Neural cell (in vitro differentiated cells): ENCODE measurements around the gene FNBP1. TPM values are rescaled to one million over a fixed set of nuclear protein-coding genes. Genes with fewer than 3 reads are reported as not detected.

Source experiments
- H2AFZ ChIP-seq: fragments of 200-600, 300-800 bp; sonication (generic), shearing (Covaris generic); 2 replicates; pipeline ENCODE4 v1.6.0; 2014; ENCODE audit warnings: low read depth, mild to moderate bottlenecking, antibody characterized with exemption, low read length, moderate library complexity
- H3F3A ChIP-seq: fragments of 200-600 bp; shearing (Covaris generic); 2 replicates; pipeline ENCODE4 v1.6.1; 2016; ENCODE audit warnings: mild to moderate bottlenecking, moderate library complexity, mixed read lengths, antibody characterized with exemption, low read length; ENCODE audit not compliant: insufficient read depth, poor library complexity, severe bottlenecking
- H3K27ac ChIP-seq: fragments of 200-600, 300-800 bp; sonication (generic), shearing (Covaris generic); 2 replicates; pipeline ENCODE4 v1.5.1; 2014; ENCODE audit warnings: mild to moderate bottlenecking, low read length, moderate library complexity
- H3K27me3 ChIP-seq: fragments of 300-800, 200-600 bp; sonication (generic), shearing (Covaris generic); 2 replicates; pipeline ENCODE4 v1.6.0; 2014; ENCODE audit warnings: mild to moderate bottlenecking, low read depth, low read length, moderate library complexity; ENCODE audit not compliant: insufficient read depth
- H3K36me3 ChIP-seq: fragments of 300-800, 200-600 bp; sonication (generic), shearing (Covaris generic); 2 replicates; pipeline ENCODE4 v1.5.1; 2014; ENCODE audit warnings: mild to moderate bottlenecking, antibody characterized with exemption, low read length, moderate library complexity; ENCODE audit not compliant: insufficient read depth
- H3K4me2 ChIP-seq: fragments of 300-800, 200-600 bp; sonication (generic), shearing (Covaris generic); 2 replicates; pipeline ENCODE4 v1.6.0; 2014; ENCODE audit warnings: mild to moderate bottlenecking, low read length
- H3K4me3 ChIP-seq: fragments of 300-800, 200-600 bp; sonication (generic), shearing (Covaris generic); 2 replicates; pipeline ENCODE4 v1.5.1; 2014; ENCODE audit warnings: mild to moderate bottlenecking, low read length, moderate library complexity
- H3K79me2 ChIP-seq: fragments of 200-600 bp; shearing (Covaris generic); replicated peaks from 2 replicates; pipeline ENCODE4 v1.6.0; 2014; ENCODE audit warnings: mild to moderate bottlenecking, low read length, moderate library complexity; ENCODE audit not compliant: insufficient read depth
- H3K9ac ChIP-seq: fragments of 300-800, 200-600 bp; sonication (generic), shearing (Covaris generic); 2 replicates; pipeline ENCODE4 v1.6.1; 2016; ENCODE audit warnings: mild to moderate bottlenecking, low read length, mixed read lengths
- H3K9me2 ChIP-seq: fragments of 200-600 bp; shearing (Covaris generic); 2 replicates; pipeline ENCODE4 v1.6.1; 2016; ENCODE audit warnings: mild to moderate bottlenecking, low read length, mixed read lengths; ENCODE audit not compliant: insufficient read depth
- H3K9me3 ChIP-seq: fragments of 200-600, 300-800 bp; sonication (generic), shearing (Covaris generic); 2 replicates; pipeline ENCODE4 v1.6.1; 2016; ENCODE audit warnings: mild to moderate bottlenecking, mixed run types, low read length, moderate library complexity, mixed read lengths
- H4K20me1 ChIP-seq: fragments of 200-600 bp; shearing (Covaris generic); 2 replicates; pipeline ENCODE4 v1.6.1; 2016; ENCODE audit warnings: mild to moderate bottlenecking, mixed run types; ENCODE audit not compliant: insufficient read depth
- EP300 ChIP-seq: fragments of 450-650 bp; conservative IDR thresholded peaks from 2 replicates; pipeline ENCODE4 v1.6.1; 2014; ENCODE audit warnings: antibody characterized with exemption, mild to moderate bottlenecking, moderate library complexity; ENCODE audit not compliant: poor library complexity, severe bottlenecking
- EZH2 ChIP-seq: fragments of 200-600, 300-800 bp; shearing (Covaris generic), sonication (generic); IDR thresholded peaks from 2 replicates; pipeline ENCODE4 v1.6.1; 2014; ENCODE audit warnings: antibody characterized with exemption, low read length, borderline replicate concordance, mild to moderate bottlenecking; ENCODE audit not compliant: insufficient read depth, poor library complexity, severe bottlenecking
- MXI1 ChIP-seq: fragments of 450-650 bp; conservative IDR thresholded peaks from 2 replicates; pipeline ENCODE4 v1.6.1; 2014; ENCODE audit warnings: antibody characterized with exemption, mild to moderate bottlenecking; ENCODE audit not compliant: poor library complexity, severe bottlenecking
- POLR2AphosphoS5 ChIP-seq: IDR thresholded peaks from 2 replicates; pipeline ENCODE4 v1.6.1; 2012
- RAD21 ChIP-seq: fragments of 450-650 bp; conservative IDR thresholded peaks from 2 replicates; pipeline ENCODE4 v1.6.1; 2014; ENCODE audit warnings: antibody characterized with exemption, mild to moderate bottlenecking, moderate library complexity
- SMC3 ChIP-seq: fragments of 450-650 bp; conservative IDR thresholded peaks from 2 replicates; pipeline ENCODE4 v1.6.1; 2014; ENCODE audit warnings: antibody characterized with exemption, mild to moderate bottlenecking, moderate library complexity; ENCODE audit not compliant: poor library complexity
- TAF1 ChIP-seq: IDR thresholded peaks from 2 replicates; pipeline ENCODE4 v1.6.1; 2012; ENCODE audit warnings: low read depth
- polyA plus RNA-seq: library from polyadenylated mRNA; depleted of rRNA; stranded (reverse); fragments of >200 nt; gene quantifications from 2 replicates; pipeline ENCODE4 v1.2.3, GENCODE V29; 2014
- TF ChIP-seq, protein P1 (sequence below): fragments of 450-650 bp; IDR thresholded peaks from 2 replicates; pipeline ENCODE4 v1.5.1; 2014; ENCODE audit warnings: antibody characterized with exemption, mild to moderate bottlenecking, moderate library complexity; ENCODE audit not compliant: poor library complexity, severe bottlenecking
- TF ChIP-seq, protein P2 (sequence below): IDR thresholded peaks from 2 replicates; pipeline ENCODE4 v1.6.1; 2012; ENCODE audit warnings: borderline replicate concordance

FNBP1 gene
- polyA plus RNA-seq, 1 donor from 2014 or later = 16.6 TPM

DNA sequence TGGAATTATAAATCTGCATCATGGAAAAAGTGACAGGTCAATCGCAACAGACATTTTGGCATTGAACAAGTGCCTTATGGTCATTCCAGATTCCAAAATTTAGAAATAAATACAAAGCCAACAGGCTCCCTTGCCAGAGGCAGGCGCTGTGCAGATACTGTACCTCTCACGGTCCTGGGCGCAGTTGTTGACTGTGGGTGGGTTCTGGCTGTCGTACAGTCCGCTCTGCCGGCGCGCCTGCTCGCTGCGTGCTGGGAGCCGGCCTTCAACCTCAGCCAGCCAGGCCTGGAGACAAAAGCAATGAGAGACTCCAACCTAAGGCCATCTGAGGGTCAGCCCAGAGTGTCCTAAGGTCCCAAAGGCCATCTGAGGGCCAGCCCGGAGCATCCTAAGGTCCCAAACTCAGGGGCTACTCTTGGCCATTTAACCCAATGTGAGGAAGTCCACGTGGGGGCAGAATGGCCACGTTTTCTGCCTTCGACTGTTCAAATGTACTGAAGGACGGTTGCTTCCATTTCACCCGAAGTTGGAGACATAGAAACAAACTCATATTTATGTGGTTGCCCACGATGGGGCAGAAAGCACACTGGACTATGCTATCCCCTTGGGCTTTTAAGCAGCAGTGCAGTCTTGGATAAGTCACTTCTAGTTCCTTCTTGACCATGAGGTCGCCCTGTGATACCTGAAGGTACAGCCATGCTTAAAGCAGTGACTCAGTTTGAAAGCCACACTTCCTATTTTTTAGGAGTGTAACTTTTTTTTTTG, 142.5 kb downstream of the FNBP1 start:
- H3K9ac ChIP-seq = no peak overlapping the region
- TF ChIP-seq SMC3 (no peak), MXI1 (no peak), EP300 (no peak), TAF1 (no peak), RAD21 (no peak), POLR2AphosphoS5 (no peak), EZH2 (no peak)
- TF ChIP-seq, protein P1, sequence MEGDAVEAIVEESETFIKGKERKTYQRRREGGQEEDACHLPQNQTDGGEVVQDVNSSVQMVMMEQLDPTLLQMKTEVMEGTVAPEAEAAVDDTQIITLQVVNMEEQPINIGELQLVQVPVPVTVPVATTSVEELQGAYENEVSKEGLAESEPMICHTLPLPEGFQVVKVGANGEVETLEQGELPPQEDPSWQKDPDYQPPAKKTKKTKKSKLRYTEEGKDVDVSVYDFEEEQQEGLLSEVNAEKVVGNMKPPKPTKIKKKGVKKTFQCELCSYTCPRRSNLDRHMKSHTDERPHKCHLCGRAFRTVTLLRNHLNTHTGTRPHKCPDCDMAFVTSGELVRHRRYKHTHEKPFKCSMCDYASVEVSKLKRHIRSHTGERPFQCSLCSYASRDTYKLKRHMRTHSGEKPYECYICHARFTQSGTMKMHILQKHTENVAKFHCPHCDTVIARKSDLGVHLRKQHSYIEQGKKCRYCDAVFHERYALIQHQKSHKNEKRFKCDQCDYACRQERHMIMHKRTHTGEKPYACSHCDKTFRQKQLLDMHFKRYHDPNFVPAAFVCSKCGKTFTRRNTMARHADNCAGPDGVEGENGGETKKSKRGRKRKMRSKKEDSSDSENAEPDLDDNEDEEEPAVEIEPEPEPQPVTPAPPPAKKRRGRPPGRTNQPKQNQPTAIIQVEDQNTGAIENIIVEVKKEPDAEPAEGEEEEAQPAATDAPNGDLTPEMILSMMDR = no peak
- TF ChIP-seq, protein P2, sequence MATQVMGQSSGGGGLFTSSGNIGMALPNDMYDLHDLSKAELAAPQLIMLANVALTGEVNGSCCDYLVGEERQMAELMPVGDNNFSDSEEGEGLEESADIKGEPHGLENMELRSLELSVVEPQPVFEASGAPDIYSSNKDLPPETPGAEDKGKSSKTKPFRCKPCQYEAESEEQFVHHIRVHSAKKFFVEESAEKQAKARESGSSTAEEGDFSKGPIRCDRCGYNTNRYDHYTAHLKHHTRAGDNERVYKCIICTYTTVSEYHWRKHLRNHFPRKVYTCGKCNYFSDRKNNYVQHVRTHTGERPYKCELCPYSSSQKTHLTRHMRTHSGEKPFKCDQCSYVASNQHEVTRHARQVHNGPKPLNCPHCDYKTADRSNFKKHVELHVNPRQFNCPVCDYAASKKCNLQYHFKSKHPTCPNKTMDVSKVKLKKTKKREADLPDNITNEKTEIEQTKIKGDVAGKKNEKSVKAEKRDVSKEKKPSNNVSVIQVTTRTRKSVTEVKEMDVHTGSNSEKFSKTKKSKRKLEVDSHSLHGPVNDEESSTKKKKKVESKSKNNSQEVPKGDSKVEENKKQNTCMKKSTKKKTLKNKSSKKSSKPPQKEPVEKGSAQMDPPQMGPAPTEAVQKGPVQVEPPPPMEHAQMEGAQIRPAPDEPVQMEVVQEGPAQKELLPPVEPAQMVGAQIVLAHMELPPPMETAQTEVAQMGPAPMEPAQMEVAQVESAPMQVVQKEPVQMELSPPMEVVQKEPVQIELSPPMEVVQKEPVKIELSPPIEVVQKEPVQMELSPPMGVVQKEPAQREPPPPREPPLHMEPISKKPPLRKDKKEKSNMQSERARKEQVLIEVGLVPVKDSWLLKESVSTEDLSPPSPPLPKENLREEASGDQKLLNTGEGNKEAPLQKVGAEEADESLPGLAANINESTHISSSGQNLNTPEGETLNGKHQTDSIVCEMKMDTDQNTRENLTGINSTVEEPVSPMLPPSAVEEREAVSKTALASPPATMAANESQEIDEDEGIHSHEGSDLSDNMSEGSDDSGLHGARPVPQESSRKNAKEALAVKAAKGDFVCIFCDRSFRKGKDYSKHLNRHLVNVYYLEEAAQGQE = no peak
- no peak overlapping the region for H3K4me3 ChIP-seq
- no peaks in the 10 kb centered on the region for H3K79me2 ChIP-seq
- no peak overlapping the region for H2AFZ ChIP-seq
- H4K20me1 ChIP-seq = no peaks in the 10 kb centered on the region
- no peak overlapping the region for H3K4me2 ChIP-seq
- no peaks in the 10 kb centered on the region for H3K9me3 ChIP-seq
- no peaks in the 10 kb centered on the region for H3K9me2 ChIP-seq
- H3K27me3 ChIP-seq = no peaks in the 10 kb centered on the region
- peaks cover under 1% of the 10 kb centered on the region for H3K36me3 ChIP-seq
- H3F3A ChIP-seq = no peaks in the 10 kb centered on the region
- H3K27ac ChIP-seq = no peak overlapping the region

DNA sequence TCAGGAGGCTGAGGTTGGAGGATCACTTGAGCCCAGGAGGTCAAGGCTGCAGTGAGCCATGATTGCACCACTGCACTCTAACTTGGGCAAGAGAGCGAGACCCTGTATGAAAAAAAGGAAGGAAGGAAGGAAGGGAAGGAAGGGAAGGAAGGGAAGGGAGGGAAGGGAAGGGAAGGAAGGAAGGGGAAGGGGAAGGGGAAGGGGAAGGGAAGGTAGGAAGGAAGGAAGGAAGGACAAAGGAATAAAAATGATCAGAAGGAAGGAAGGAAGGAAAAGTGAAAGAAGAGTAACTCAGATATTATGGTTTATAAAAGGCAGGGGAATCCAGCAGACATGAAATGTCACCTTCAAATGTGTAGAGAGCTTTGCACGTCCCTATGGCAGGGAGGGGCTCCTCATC, 143.4 kb downstream of the FNBP1 start:
- Histone ChIP-seq H3K36me3 (peaks cover 6% of the 10 kb centered on the region), H2AFZ (no peak overlapping the region), H3K9me3 (no peaks in the 10 kb centered on the region), H3K27me3 (no peaks in the 10 kb centered on the region), H3K9me2 (no peaks in the 10 kb centered on the region), H3F3A (no peaks in the 10 kb centered on the region), H3K27ac (no peak overlapping the region), H3K4me3 (no peak overlapping the region), H4K20me1 (no peaks in the 10 kb centered on the region), H3K79me2 (no peaks in the 10 kb centered on the region), H3K9ac (no peak overlapping the region), H3K4me2 (no peak overlapping the region)
- TF ChIP-seq POLR2AphosphoS5 = no peak
- TF ChIP-seq EP300 = no peak
- no peak for TF ChIP-seq TAF1
- no peak for TF ChIP-seq MXI1
- TF ChIP-seq SMC3 = no peak
- TF ChIP-seq, protein P2 = no peak
- TF ChIP-seq EZH2 = no peak
- TF ChIP-seq RAD21 = no peak
